WI38 (cell line): ENCODE results near the gene SLC39A8.
"Not testable (repeated sequence)": the region's sequence is repeated elsewhere in the genome, so short reads cannot be mapped to it uniquely, and the experiment has no call there.

Experiments used
- H3K4me3 ChIP-seq: 2 replicates; pipeline ENCODE4 v1.5.1; 2011; ENCODE audit warnings: low read depth, mild to moderate bottlenecking, control low read depth, low read length
- CTCF ChIP-seq: IDR thresholded peaks from 2 replicates; pipeline ENCODE4 v1.5.1; 2012; ENCODE audit warnings: low read depth, mild to moderate bottlenecking, control low read depth, low read length

SLC39A8 gene

GRCh38 chr4:102344954-102345794, at the start of gene SLC39A8:
Gene SLC39A8 (minus strand): TSS chr4:102345482. CDS start chr4:102344662, 820 bp downstream.
- peak within 1 kb of the TSS; percentile 65 for H3K4me3 ChIP-seq
- TF ChIP-seq CTCF: peak; percentile 53

GRCh38 chr4:102392033-102392744, 46.9 kb upstream of the SLC39A8 start:
- TF ChIP-seq CTCF: no peak
- H3K4me3 ChIP-seq: no peak overlapping the region

- no peak for TF ChIP-seq CTCF
- no peak overlapping the region for H3K4me3 ChIP-seq
Observed at GRCh38 chr4:102390438-102390837, 45.2 kb upstream of the SLC39A8 start.

DNA sequence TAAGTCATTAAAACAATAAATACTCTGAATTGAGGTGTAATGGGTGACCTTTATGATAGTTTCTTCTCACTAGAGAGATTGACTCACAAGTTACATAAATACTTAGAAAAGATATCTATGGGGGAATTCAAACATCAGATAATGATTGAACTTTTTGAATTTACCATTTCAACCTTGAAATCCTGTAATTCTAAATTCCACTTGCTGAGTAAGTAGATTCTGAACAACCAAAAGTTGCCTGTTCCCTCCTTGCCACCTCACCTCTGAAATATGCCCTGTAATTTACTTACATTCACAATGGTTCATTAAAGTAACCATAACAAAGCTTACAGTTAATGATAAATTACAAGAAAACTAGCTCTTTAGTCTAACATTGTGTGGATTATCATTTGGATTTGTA, 43.3 kb upstream of the SLC39A8 start:
- TF ChIP-seq CTCF: no peak

GRCh38 chr4:102387552-102388150, 42.4 kb upstream of the SLC39A8 start:
- no peak overlapping the region for H3K4me3 ChIP-seq
- no peak for TF ChIP-seq CTCF

More for the DNA sequence above, 43.3 kb upstream of the SLC39A8 start:
- H3K4me3 ChIP-seq: no peak overlapping the region

- no peak for TF ChIP-seq CTCF
Observed at GRCh38 chr4:102386966-102387365, 41.7 kb upstream of the SLC39A8 start.

GRCh38 chr4:102380253-102380652, 35.0 kb upstream of the SLC39A8 start:
- H3K4me3 ChIP-seq: not testable (repeated sequence)

More at GRCh38 chr4:102386966-102387365, 41.7 kb upstream of the SLC39A8 start:
- no peak overlapping the region for H3K4me3 ChIP-seq
